H1 (cell line): Measurements from ENCODE around the gene ACADSB. TPM values are rescaled to one million over a fixed set of nuclear protein-coding genes. Genes with fewer than 3 reads are reported as not detected.
A peak's percentile ranks its signal among the peaks of the same experiment; 100 is the strongest.

Experiments
- CTCF ChIA-PET: fragments of 300-600 bp; sonication (Branson Sonifier 250); formaldehyde crosslinking; loops from one replicate; lab custom pipeline; 2021; ENCODE audit not compliant: partially characterized antibody; lab: Charles Lee
- POLR2A ChIA-PET: fragments of 300-600 bp; sonication (Branson Sonifier 250); formaldehyde crosslinking; loops from one replicate; lab custom pipeline; 2021; ENCODE audit warnings: inconsistent platforms; ENCODE audit not compliant: partially characterized antibody; lab: Charles Lee
- DNase-seq, 2 experiments: peaks; one replicate each; pipeline versions ENCODE4 v3.0.0 to v3.0.0-alpha.2; 2010 to 2022; ENCODE audit warnings: low spot score in 2 of 2, low read depth in 1 of 2, mixed read lengths in 1 of 2
- FAIRE-seq: peaks from 2 replicates; lab custom pipeline; 2011; peaks lifted over from hg19 to GRCh38; lab: Jason Lieb, UNC
- H2AFZ ChIP-seq: 2 replicates; pipeline ENCODE4 v1.8.1; 2012; ENCODE audit warnings: low read length, inconsistent platforms
- H2AK5ac ChIP-seq: 2 replicates; pipeline ENCODE4 v1.6.1; 2013; ENCODE audit warnings: low read depth, low read length
- H2BK120ac ChIP-seq: replicated peaks from 2 replicates; pipeline ENCODE3; 2013; ENCODE audit warnings: low read depth, low read length, inconsistent platforms
- H2BK12ac ChIP-seq: 2 replicates; pipeline ENCODE4 v1.6.1; 2013; ENCODE audit warnings: low read depth, low read length
- H2BK15ac ChIP-seq: 2 replicates; pipeline ENCODE4 v1.6.1; 2013; ENCODE audit warnings: low read length
- H2BK20ac ChIP-seq: 2 replicates; pipeline ENCODE4 v1.6.1; 2013; ENCODE audit warnings: low read length
- H2BK5ac ChIP-seq: 2 replicates; pipeline ENCODE4 v1.6.1; 2013; ENCODE audit warnings: low read depth, low read length
- H3K14ac ChIP-seq: 2 replicates; pipeline ENCODE4 v1.6.1; 2013; ENCODE audit warnings: inconsistent platforms; ENCODE audit not compliant: insufficient read length
- H3K18ac ChIP-seq: 2 replicates; pipeline ENCODE4 v1.6.1; 2013; ENCODE audit warnings: low read length; ENCODE audit errors: extremely low read depth
- H3K23ac ChIP-seq: 2 replicates; pipeline ENCODE4 v1.6.1; 2013; ENCODE audit warnings: inconsistent platforms; ENCODE audit not compliant: insufficient read length
- H3K23me2 ChIP-seq: 2 replicates; pipeline ENCODE4 v1.6.1; 2013; ENCODE audit warnings: low read depth, low read length
- H3K27ac ChIP-seq: 2 replicates; pipeline ENCODE4 v1.6.1; 2011; ENCODE audit warnings: low read depth, low read length, inconsistent platforms
- H3K27me3 ChIP-seq, 4 experiments: replicated peaks in 1 of 4; 1 replicate in 1 of 4; 2 replicates in 3 of 4; pipeline versions ENCODE4 v1.6.1 to v1.8.1; 2011 to 2013; ENCODE audit warnings: low read length in 3 of 4, mild to moderate bottlenecking in 3 of 4, inconsistent platforms in 2 of 4, mixed read lengths in 2 of 4, moderate library complexity in 1 of 4; ENCODE audit not compliant: control insufficient read depth in 3 of 4, insufficient read depth in 3 of 4; ENCODE audit errors: extremely low read depth in 1 of 4
- H3K36me3 ChIP-seq, 4 experiments: 2 replicates each; pipeline versions ENCODE4 v1.6.1 to v1.8.1; 2011 to 2013; ENCODE audit warnings: mild to moderate bottlenecking in 4 of 4, low read length in 3 of 4, moderate library complexity in 2 of 4, control low read depth in 1 of 4, inconsistent platforms in 1 of 4; ENCODE audit not compliant: insufficient read depth in 4 of 4, control insufficient read depth in 2 of 4
- H3K4ac ChIP-seq: replicated peaks from 2 replicates; pipeline ENCODE3; 2013; ENCODE audit warnings: low read length, low read depth, mixed read lengths, inconsistent platforms; ENCODE audit not compliant: insufficient read length
- H3K4me1 ChIP-seq, 4 experiments: replicated peaks in 1 of 4; 1 replicate in 1 of 4; 2 replicates in 3 of 4; pipeline versions ENCODE4 v1.6.1 to v1.8.1; 2011 to 2013; ENCODE audit warnings: low read length in 3 of 4, inconsistent platforms in 2 of 4, mixed read lengths in 1 of 4; ENCODE audit not compliant: insufficient read depth in 4 of 4, control insufficient read depth in 3 of 4
- H3K4me2 ChIP-seq, 2 experiments: 2 replicates each; pipeline versions ENCODE4 v1.6.1 to v1.8.1; 2011 to 2013; ENCODE audit warnings: low read depth in 2 of 2, low read length in 2 of 2, control low read depth in 1 of 2, inconsistent platforms in 1 of 2, mild to moderate bottlenecking in 1 of 2; ENCODE audit not compliant: insufficient read depth in 1 of 2
- H3K4me3 ChIP-seq, 4 experiments: fragments of 200-600, 300-600 bp in 1 of 4; sonication (generic), shearing (Covaris generic), sonication (Bioruptor Twin) in 1 of 4; 2 replicates each; pipeline versions ENCODE4 v1.5.1 to v1.8.1; 2011 to 2016; ENCODE audit warnings: low read length in 4 of 4, low read depth in 3 of 4, control low read depth in 2 of 4, inconsistent platforms in 2 of 4, mild to moderate bottlenecking in 2 of 4, mixed read lengths in 1 of 4, moderate library complexity in 1 of 4; ENCODE audit not compliant: insufficient read depth in 2 of 4; ENCODE audit errors: extremely low read depth in 1 of 4
- H3K56ac ChIP-seq: replicated peaks from 2 replicates; pipeline ENCODE3; 2013; ENCODE audit warnings: low read depth, mild to moderate bottlenecking, mixed read lengths, low read length, inconsistent platforms; ENCODE audit not compliant: insufficient read length
- H3K79me1 ChIP-seq: 2 replicates; pipeline ENCODE4 v1.6.1; 2013; ENCODE audit warnings: low read depth, low read length, control low read depth
- H3K79me2 ChIP-seq, 2 experiments: 2 replicates each; pipeline versions ENCODE4 v1.6.1 to v1.8.1; 2012 to 2013; ENCODE audit warnings: low read length in 2 of 2, mild to moderate bottlenecking in 2 of 2, inconsistent platforms in 1 of 2; ENCODE audit not compliant: insufficient read depth in 2 of 2, control insufficient read depth in 1 of 2
- H3K9ac ChIP-seq, 4 experiments: replicated peaks in 1 of 4; 1 replicate in 1 of 4; 2 replicates in 3 of 4; pipeline versions ENCODE4 v1.6.1 to v1.8.1; 2011 to 2013; ENCODE audit warnings: low read depth in 3 of 4, low read length in 3 of 4, control low read depth in 2 of 4, mild to moderate bottlenecking in 2 of 4, moderate library complexity in 2 of 4, inconsistent platforms in 1 of 4; ENCODE audit errors: extremely low read depth in 1 of 4
- H3K9me3 ChIP-seq, 2 experiments: 2 replicates each; pipeline versions ENCODE4 v1.6.1 to v1.8.1; 2012 to 2013; ENCODE audit warnings: mild to moderate bottlenecking in 2 of 2, moderate library complexity in 2 of 2, control low read depth in 1 of 2, inconsistent platforms in 1 of 2, low read depth in 1 of 2, low read length in 1 of 2, mixed read lengths in 1 of 2; ENCODE audit not compliant: insufficient read depth in 2 of 2
- H4K20me1 ChIP-seq, 2 experiments: replicated peaks in 1 of 2; 2 replicates each; pipeline versions ENCODE3 to v1.8.1; 2011 to 2013; ENCODE audit warnings: inconsistent platforms in 2 of 2, low read length in 2 of 2, mild to moderate bottlenecking in 1 of 2; ENCODE audit not compliant: insufficient read depth in 2 of 2, control insufficient read depth in 1 of 2
- H4K5ac ChIP-seq: 2 replicates; pipeline ENCODE4 v1.6.1; 2013; ENCODE audit warnings: low read length, low read depth, mixed read lengths, inconsistent platforms; ENCODE audit not compliant: insufficient read length
- H4K8ac ChIP-seq: 2 replicates; pipeline ENCODE4 v1.8.0; 2013; ENCODE audit warnings: mild to moderate bottlenecking, moderate library complexity, low read length, inconsistent platforms; ENCODE audit not compliant: insufficient read depth; ENCODE audit errors: extremely low read depth
- H4K91ac ChIP-seq: replicated peaks from 2 replicates; pipeline ENCODE3; 2013; ENCODE audit warnings: low read length, mixed read lengths, inconsistent platforms; ENCODE audit not compliant: insufficient read length
- CHD2 ChIP-seq: IDR thresholded peaks from 2 replicates; pipeline ENCODE4 v1.6.1; 2012; ENCODE audit warnings: low read length, improper control_type of control experiment
- CTCF ChIP-seq, 3 experiments: IDR thresholded peaks; 1 replicate in 2 of 3; 2 replicates in 1 of 3; pipeline versions ENCODE4 v1.5.1 to v1.6.1; 2011; ENCODE audit warnings: low read length in 3 of 3, mild to moderate bottlenecking in 3 of 3, inconsistent platforms in 2 of 3, low read depth in 1 of 3, moderate library complexity in 1 of 3; ENCODE audit not compliant: insufficient read depth in 1 of 3; ENCODE audit errors: control extremely low read depth in 1 of 3
- RAD21 ChIP-seq, 2 experiments: IDR thresholded peaks in 1 of 2; conservative IDR thresholded peaks in 1 of 2; 2 replicates each; pipeline ENCODE4 v1.6.1; 2011; ENCODE audit warnings: low read depth in 2 of 2, low read length in 2 of 2, improper control_type of control experiment in 1 of 2, inconsistent platforms in 1 of 2, mild to moderate bottlenecking in 1 of 2, moderate library complexity in 1 of 2
- TCF12 ChIP-seq: IDR thresholded peaks from 2 replicates; pipeline ENCODE4 v1.6.1; 2011; ENCODE audit warnings: low read depth, mild to moderate bottlenecking, low read length
- WGBS, 2 experiments: shearing (Covaris generic) in 1 of 2; methylation state at CpG; one replicate each; pipeline versions ENCODE4 v1.1.6 to v1.1.7; 2013 to 2015; ENCODE audit warnings: low lambda C conversion rate in 2 of 2, mixed read lengths in 2 of 2, inconsistent platforms in 1 of 2, low coverage in 1 of 2, missing lambda C conversion rate in 1 of 2; ENCODE audit not compliant: insufficient replicate concordance in 2 of 2, insufficient coverage in 1 of 2, insufficient read length in 1 of 2; ENCODE audit errors: extremely low coverage in 1 of 2, missing lambda C conversion rate in 1 of 2; 5-methylcytosine and 5-hydroxymethylcytosine counted together
- polyA plus RNA-seq, 7 experiments: library from polyadenylated mRNA; depleted of rRNA in 3 of 7; stranded (reverse) in 5 of 7; unstranded in 2 of 7; fragments of >200 nt in 5 of 7; fragments of 200-250 nt in 2 of 7; gene quantifications; 1 replicate in 5 of 7; 2 replicates in 1 of 7; 4 replicates in 1 of 7; pipeline versions ENCODE4 v1.2.1 to v1.2.3, GENCODE V29; 2011 to 2013; ENCODE audit warnings: missing spikeins in 2 of 7, mixed read lengths in 2 of 7
- total RNA-seq: library from RNA; stranded (reverse); fragmentation: NEBNext Ultra II Directional; extraction: Animal tissue kit (Norgen Biotek cat#: 25700); gene quantifications from 2 replicates; pipeline ENCODE4 v1.2.1, GENCODE V29; 2021

Gene ACADSB
- total and polyA plus RNA-seq, 2 of the 8 experiments (the other 6 are each of a cell fraction or from before 2014, with no cell fraction given), result 5.6 to 11.2 TPM

GRCh38 chr10:123043409-123043925 is 34.7 kb downstream of the ACADSB start:
- FAIRE-seq, result peak; percentile 98
- Histone ChIP-seq H3K4ac (no peak overlapping the region), H3K27ac (no peak overlapping the region), H2BK20ac (no peak overlapping the region), H3K56ac (no peak overlapping the region), H4K5ac (no peak overlapping the region), H3K4me1 (peaks cover 0 to 8% (median 1%) of the 10 kb centered on the region in 4 experiments; a peak in 2 of 7 replicates), H2BK12ac (no peak overlapping the region), H2AK5ac (no peak overlapping the region), H3K79me1 (no peaks in the 10 kb centered on the region), H3K23ac (no peak overlapping the region), H4K8ac (no peak overlapping the region), H2BK120ac (no peak overlapping the region), H2BK15ac (no peak overlapping the region), H3K4me3 (no peak overlapping the region), H2BK5ac (no peak overlapping the region), H3K27me3 (no peaks in the 10 kb centered on the region), H3K4me2 (no peak overlapping the region), H3K9me3 (no peaks in the 10 kb centered on the region), H3K79me2 (no peaks in the 10 kb centered on the region), H2AFZ (no peak overlapping the region), H4K91ac (no peak overlapping the region), H3K9ac (no peak overlapping the region), H3K23me2 (0 out of 2 replicates have a peak, but pooled peaks cover 2% of the 10 kb centered on the region), H4K20me1 (no peaks in the 10 kb centered on the region), H3K18ac (no peak overlapping the region), H3K36me3 (peaks cover 0 to 7% (median 4%) of the 10 kb centered on the region in 4 experiments; a peak in 6 of 8 replicates), H3K14ac (no peak overlapping the region)
- POLR2A ChIA-PET, result no interaction called here
- TF ChIP-seq CTCF (IDR thresholded peaks at IDR 0.05; ENCODE audit: control extremely low read depth in 1 of 3, insufficient read depth in 1 of 3, low read depth in 1 of 3, low read length in 3 of 3) (peak; percentile 68 to 94 (median 91)), TCF12 (no peak), CHD2 (no peak), RAD21 (IDR thresholded peaks at IDR 0.05 in 1 of 2, conservative IDR thresholded peaks at IDR 0.05 in 1 of 2; ENCODE audit: low read depth in 2 of 2, low read length in 2 of 2) (peak; percentile 98 to 99)
- WGBS, 2 experiments, result 16% methylated on average over 5 of the region's 5 CpGs; no CpG with 5 or more reads in 1 of the 2 experiments
- DNase-seq, result peak; percentile 66 to 70
- CTCF ChIA-PET, result interaction anchor here (0.6 to 3.7 kb wide), 65 partner anchors 9 to 537 kb away, joined by 3 to 21 read pairs (median 4); partner anchors contain the start of gene BUB3
